HG03064 (cell line): ENCODE measurements around the gene LILRB2.
A peak's percentile ranks its signal among the peaks of the same experiment; 100 is the strongest.
"Not testable (repeated sequence)": the region's sequence is repeated elsewhere in the genome, so short reads cannot be mapped to it uniquely, and the experiment has no call there.

Experiments
- ATAC-seq: cut with Tn5 transposase; IDR thresholded peaks from one replicate; pipeline ENCODE4 v1.9.1; 2021; ENCODE audit warnings: low read depth; ENCODE audit not compliant: unreplicated experiment

LILRB2 gene

GRCh38 chr19:54245936-54246335, 35.0 kb downstream of the LILRB2 start:
- ATAC-seq: no peak

- not testable (repeated sequence) for ATAC-seq
Measured at GRCh38 chr19:54243809-54244208, 37.1 kb downstream of the LILRB2 start.

GRCh38 chr19:54242646-54243045, 38.3 kb downstream of the LILRB2 start, which contains the start of gene LILRA6:
LILRA6 (minus strand) TSS chr19:54242790.
- ATAC-seq: not testable (repeated sequence)

GRCh38 chr19:54242234-54242633, 38.7 kb downstream of the LILRB2 start:
- not testable (repeated sequence) for ATAC-seq

- not testable (repeated sequence) for ATAC-seq
Measured at GRCh38 chr19:54240372-54241336, 40.3 kb downstream of the LILRB2 start.

- ATAC-seq: not testable (repeated sequence)
Measured at GRCh38 chr19:54239491-54240371, 41.2 kb downstream of the LILRB2 start.

DNA sequence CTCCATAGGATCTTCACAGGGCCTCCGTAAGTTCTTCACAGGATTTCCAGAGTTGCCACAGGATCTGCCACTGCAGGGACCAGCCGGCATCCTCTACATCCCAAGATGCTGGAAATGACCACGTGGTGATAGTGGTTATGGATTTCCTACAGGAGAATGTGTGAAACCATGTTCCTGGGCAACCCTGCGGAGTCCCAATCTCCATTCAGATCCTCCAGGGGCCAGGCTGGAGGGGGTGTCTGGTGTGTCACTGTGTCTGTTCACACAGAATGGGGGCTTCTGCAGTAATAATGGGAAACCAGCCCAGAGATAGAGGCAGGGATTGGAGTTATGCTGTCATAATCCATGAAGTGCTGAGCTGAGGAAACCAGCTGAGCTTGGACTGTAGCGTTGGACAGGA, 47.0 kb downstream of the LILRB2 start:
- ATAC-seq: no peak

GRCh38 chr19:54231077-54231931, 49.6 kb downstream of the LILRB2 start:
- ATAC-seq: peak; percentile 61

- ATAC-seq: no peak
Measured at GRCh38 chr19:54230031-54230430, 50.9 kb downstream of the LILRB2 start.

GRCh38 chr19:54229146-54229545, 51.8 kb downstream of the LILRB2 start:
- ATAC-seq: no peak

GRCh38 chr19:54224619-54225018, 56.3 kb downstream of the LILRB2 start:
- ATAC-seq: not testable (repeated sequence)

GRCh38 chr19:54223937-54224281, 57.0 kb downstream of the LILRB2 start:
- not testable (repeated sequence) for ATAC-seq
